GM23338 (cell line): ENCODE results near the gene ZMYND11. TPM values are rescaled to one million over a fixed set of nuclear protein-coding genes. Genes with fewer than 3 reads are reported as not detected.

Source experiments
- ATAC-seq: fragments of 200-7000 bp; cut with Tn5 transposase; 3 replicates; pipeline ENCODE4 v1.9.1; 2020
- DNase-seq: peaks from one replicate; pipeline ENCODE4 v3.0.0-alpha.2; 2015; ENCODE audit warnings: low spot score
- H2AFZ ChIP-seq: fragments of 200-600 bp; sonication (generic); 2 replicates; pipeline ENCODE4 v1.8.0; 2016; ENCODE audit warnings: antibody characterized with exemption, mild to moderate bottlenecking, moderate library complexity
- H3F3A ChIP-seq: fragments of 200-600 bp; sonication (generic); replicated peaks from 2 replicates; pipeline ENCODE4 v1.8.0; 2017; ENCODE audit warnings: antibody characterized with exemption, mixed run types, low read depth
- H3K27ac ChIP-seq: fragments of 200-600 bp; sonication (generic); 2 replicates; pipeline ENCODE4 v1.6.1; 2016; ENCODE audit warnings: low read depth
- H3K27me3 ChIP-seq: fragments of 200-600 bp; sonication (generic); 2 replicates; pipeline ENCODE4 v1.8.0; 2016; ENCODE audit warnings: mild to moderate bottlenecking, mixed run types, moderate library complexity; ENCODE audit not compliant: insufficient read depth
- H3K36me3 ChIP-seq: fragments of 200-600 bp; sonication (generic); 2 replicates; pipeline ENCODE4 v1.8.0; 2016; ENCODE audit warnings: mild to moderate bottlenecking; ENCODE audit not compliant: insufficient read depth
- H3K4me1 ChIP-seq: fragments of 200-600 bp; sonication (generic); 2 replicates; pipeline ENCODE4 v1.8.0; 2016; ENCODE audit warnings: mild to moderate bottlenecking, moderate library complexity; ENCODE audit not compliant: insufficient read depth
- H3K4me2 ChIP-seq: fragments of 200-600 bp; sonication (generic); 2 replicates; pipeline ENCODE4 v1.7.1; 2017; ENCODE audit warnings: mixed run types
- H3K4me3 ChIP-seq: fragments of 200-600 bp; sonication (generic); 2 replicates; pipeline ENCODE4 v1.6.1; 2016; ENCODE audit warnings: mixed run types
- H3K79me2 ChIP-seq: fragments of 200-600 bp; sonication (generic); replicated peaks from 2 replicates; pipeline ENCODE4 v1.8.0; 2017; ENCODE audit warnings: mild to moderate bottlenecking; ENCODE audit not compliant: insufficient read depth
- H3K9me2 ChIP-seq: fragments of 200-600 bp; sonication (generic); 2 replicates; pipeline ENCODE4 v1.8.0; 2017; ENCODE audit not compliant: insufficient read depth
- H4K20me1 ChIP-seq: fragments of 200-600 bp; sonication (generic); replicated peaks from 2 replicates; pipeline ENCODE4 v1.8.0; 2017; ENCODE audit warnings: mild to moderate bottlenecking; ENCODE audit not compliant: insufficient read depth
- H3K27ac Mint-ChIP-seq: 2 replicates; pipeline ENCODE4 v1.8.0; 2020; ENCODE audit warnings: inconsistent platforms, mild to moderate bottlenecking, moderate library complexity, mixed read lengths
- H3K27me3 Mint-ChIP-seq: 3 replicates; pipeline ENCODE4 v1.8.0; 2022; ENCODE audit warnings: low read depth, mild to moderate bottlenecking, moderate library complexity, mixed read lengths, inconsistent platforms; ENCODE audit not compliant: insufficient read depth, poor library complexity
- H3K36me3 Mint-ChIP-seq: 3 replicates; pipeline ENCODE4 v1.8.0; 2021; ENCODE audit warnings: low read depth, mild to moderate bottlenecking, inconsistent platforms, moderate library complexity, mixed read lengths
- H3K4me1 Mint-ChIP-seq: 3 replicates; pipeline ENCODE4 v1.8.0; 2020; ENCODE audit warnings: mild to moderate bottlenecking, inconsistent platforms, mixed read lengths
- H3K4me3 Mint-ChIP-seq: 3 replicates; pipeline ENCODE4 v1.8.0; 2021; ENCODE audit warnings: moderate library complexity, mild to moderate bottlenecking, inconsistent platforms, mixed read lengths
- H3K9me3 Mint-ChIP-seq: 3 replicates; pipeline ENCODE4 v1.8.0; 2020; ENCODE audit warnings: moderate library complexity, mild to moderate bottlenecking, inconsistent platforms, mixed read lengths
- CREB1 ChIP-seq: fragments of 250-450 bp; sonication (Bioruptor Pico); IDR thresholded peaks from 2 replicates; pipeline ENCODE4 v1.5.0; 2020; ENCODE audit warnings: low read depth, mild to moderate bottlenecking, moderate library complexity
- EZH2 ChIP-seq: fragments of 200-600 bp; sonication (generic); IDR thresholded peaks from one replicate; pipeline ENCODE4 v1.8.0; 2017; ENCODE audit warnings: antibody characterized with exemption, mild to moderate bottlenecking, low read depth; ENCODE audit not compliant: unreplicated experiment
- EZH2phosphoT487 ChIP-seq: fragments of 200-600 bp; sonication (generic); IDR thresholded peaks from one replicate; pipeline ENCODE4 v1.8.1; 2018; ENCODE audit warnings: antibody characterized with exemption; ENCODE audit not compliant: unreplicated experiment
- JUNB ChIP-seq: IDR thresholded peaks from one replicate; pipeline ENCODE4 v1.6.1; 2016; ENCODE audit warnings: antibody characterized with exemption; ENCODE audit not compliant: unreplicated experiment
- POLR2AphosphoS5 ChIP-seq: IDR thresholded peaks from 2 replicates; pipeline ENCODE4 v1.6.1; 2016; ENCODE audit warnings: antibody characterized with exemption, low read depth
- ZNF114 ChIP-seq: fragments of 250-450 bp; sonication (Bioruptor Pico); IDR thresholded peaks from 2 replicates; pipeline ENCODE4 v1.5.0; 2020; ENCODE audit warnings: mild to moderate bottlenecking, moderate library complexity
- ZNF331 ChIP-seq: fragments of 250-450 bp; sonication (Bioruptor Pico); IDR thresholded peaks from 2 replicates; pipeline ENCODE4 v1.5.0; 2020; ENCODE audit warnings: low read depth, mild to moderate bottlenecking, moderate library complexity
- polyA plus RNA-seq: library from polyadenylated mRNA; unstranded; fragments of >200 nt; fragmentation: Nextera tagmentation; extraction: Ambion mirVana; gene quantifications from 2 replicates; pipeline ENCODE4 v1.2.1, GENCODE V29; 2016
- total RNA-seq: library from RNA; depleted of rRNA; stranded (reverse); fragments of >200 nt; shearing (Covaris generic); gene quantifications from 2 replicates; pipeline ENCODE4 v1.2.3, GENCODE V29; 2014
- TF ChIP-seq, protein P1 (sequence below): IDR thresholded peaks from 2 replicates; pipeline ENCODE4 v1.6.1; 2016; ENCODE audit warnings: antibody characterized with exemption
- TF ChIP-seq, protein P2 (sequence below): fragments of 250-450 bp; sonication (Bioruptor Pico); IDR thresholded peaks from 2 replicates; pipeline ENCODE4 v1.5.0; 2020; ENCODE audit warnings: mild to moderate bottlenecking, moderate library complexity

Gene ZMYND11
- total and polyA plus RNA-seq, 2 experiments from 2014 or later, result 8.9 to 16.9 TPM

DNA sequence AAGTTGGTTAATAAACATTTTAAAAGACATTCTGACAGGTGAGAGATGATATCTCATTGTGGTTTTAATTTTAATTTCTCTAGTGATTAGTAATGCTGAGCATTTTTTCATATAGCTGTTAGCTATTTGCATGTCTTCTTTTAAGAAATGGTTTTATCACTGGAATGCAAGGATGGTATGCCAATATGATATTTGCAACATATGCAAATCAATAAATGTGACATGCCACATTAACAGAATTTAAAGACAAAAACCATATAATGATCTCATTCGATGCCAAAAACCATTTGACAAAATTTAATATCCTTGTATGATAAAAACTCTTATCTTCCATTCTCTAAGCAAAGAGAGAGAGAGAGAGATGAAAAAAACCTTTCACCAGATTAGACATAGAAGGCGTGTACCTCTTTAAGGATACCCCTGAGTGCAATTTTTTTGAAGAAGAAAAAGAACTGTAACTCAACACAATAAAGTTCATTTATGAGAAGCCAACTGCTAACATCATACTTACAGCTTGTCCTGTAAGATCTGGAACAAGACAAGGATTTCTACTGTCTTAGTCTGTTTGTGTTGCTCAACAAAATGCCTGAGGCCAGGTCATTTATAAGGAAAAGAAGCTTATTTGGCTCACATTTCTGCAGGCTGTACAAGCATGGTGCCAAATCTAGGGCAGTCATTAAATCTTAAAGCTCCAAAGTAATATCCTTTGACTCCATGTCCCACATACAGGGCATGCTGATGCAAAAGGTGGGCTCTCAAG is 39.7 kb upstream of the ZMYND11 start:
- Mint-ChIP-seq H3K27me3 (peaks cover 5% of the 10 kb centered on the region), H3K9me3 (peaks cover 79% of the 10 kb centered on the region), H3K36me3 (peaks cover 14% of the 10 kb centered on the region; the same call in 2 of the 3 replicates)

More for the DNA sequence above, 39.7 kb upstream of the ZMYND11 start:
- H3K4me3 Mint-ChIP-seq, result no peak overlapping the region
- Histone ChIP-seq H2AFZ (no peak overlapping the region), H3K9me2 (no peaks in the 10 kb centered on the region), H3K4me3 (no peak overlapping the region), H3K27me3 (no peaks in the 10 kb centered on the region), H3K79me2 (no peaks in the 10 kb centered on the region), H3K4me2 (no peak overlapping the region), H3K36me3 (no peaks in the 10 kb centered on the region), H4K20me1 (no peaks in the 10 kb centered on the region), H3K4me1 (no peaks in the 10 kb centered on the region), H3K27ac (no peak overlapping the region), H3F3A (no peaks in the 10 kb centered on the region)
- DNase-seq (no peak), ATAC-seq (no peak)
- H3K4me1 Mint-ChIP-seq, result peaks cover 2% of the 10 kb centered on the region; the same call in 1 of the 3 replicates
- TF ChIP-seq, protein P1, sequence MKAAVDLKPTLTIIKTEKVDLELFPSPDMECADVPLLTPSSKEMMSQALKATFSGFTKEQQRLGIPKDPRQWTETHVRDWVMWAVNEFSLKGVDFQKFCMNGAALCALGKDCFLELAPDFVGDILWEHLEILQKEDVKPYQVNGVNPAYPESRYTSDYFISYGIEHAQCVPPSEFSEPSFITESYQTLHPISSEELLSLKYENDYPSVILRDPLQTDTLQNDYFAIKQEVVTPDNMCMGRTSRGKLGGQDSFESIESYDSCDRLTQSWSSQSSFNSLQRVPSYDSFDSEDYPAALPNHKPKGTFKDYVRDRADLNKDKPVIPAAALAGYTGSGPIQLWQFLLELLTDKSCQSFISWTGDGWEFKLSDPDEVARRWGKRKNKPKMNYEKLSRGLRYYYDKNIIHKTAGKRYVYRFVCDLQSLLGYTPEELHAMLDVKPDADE, result no peak
- TF ChIP-seq EZH2phosphoT487 (no peak), ZNF114 (CRISPR knock-in tag) (no peak), ZNF331 (CRISPR knock-in tag) (no peak), POLR2AphosphoS5 (no peak), JUNB (no peak), CREB1 (no peak), EZH2 (no peak)
- TF ChIP-seq, protein P2, sequence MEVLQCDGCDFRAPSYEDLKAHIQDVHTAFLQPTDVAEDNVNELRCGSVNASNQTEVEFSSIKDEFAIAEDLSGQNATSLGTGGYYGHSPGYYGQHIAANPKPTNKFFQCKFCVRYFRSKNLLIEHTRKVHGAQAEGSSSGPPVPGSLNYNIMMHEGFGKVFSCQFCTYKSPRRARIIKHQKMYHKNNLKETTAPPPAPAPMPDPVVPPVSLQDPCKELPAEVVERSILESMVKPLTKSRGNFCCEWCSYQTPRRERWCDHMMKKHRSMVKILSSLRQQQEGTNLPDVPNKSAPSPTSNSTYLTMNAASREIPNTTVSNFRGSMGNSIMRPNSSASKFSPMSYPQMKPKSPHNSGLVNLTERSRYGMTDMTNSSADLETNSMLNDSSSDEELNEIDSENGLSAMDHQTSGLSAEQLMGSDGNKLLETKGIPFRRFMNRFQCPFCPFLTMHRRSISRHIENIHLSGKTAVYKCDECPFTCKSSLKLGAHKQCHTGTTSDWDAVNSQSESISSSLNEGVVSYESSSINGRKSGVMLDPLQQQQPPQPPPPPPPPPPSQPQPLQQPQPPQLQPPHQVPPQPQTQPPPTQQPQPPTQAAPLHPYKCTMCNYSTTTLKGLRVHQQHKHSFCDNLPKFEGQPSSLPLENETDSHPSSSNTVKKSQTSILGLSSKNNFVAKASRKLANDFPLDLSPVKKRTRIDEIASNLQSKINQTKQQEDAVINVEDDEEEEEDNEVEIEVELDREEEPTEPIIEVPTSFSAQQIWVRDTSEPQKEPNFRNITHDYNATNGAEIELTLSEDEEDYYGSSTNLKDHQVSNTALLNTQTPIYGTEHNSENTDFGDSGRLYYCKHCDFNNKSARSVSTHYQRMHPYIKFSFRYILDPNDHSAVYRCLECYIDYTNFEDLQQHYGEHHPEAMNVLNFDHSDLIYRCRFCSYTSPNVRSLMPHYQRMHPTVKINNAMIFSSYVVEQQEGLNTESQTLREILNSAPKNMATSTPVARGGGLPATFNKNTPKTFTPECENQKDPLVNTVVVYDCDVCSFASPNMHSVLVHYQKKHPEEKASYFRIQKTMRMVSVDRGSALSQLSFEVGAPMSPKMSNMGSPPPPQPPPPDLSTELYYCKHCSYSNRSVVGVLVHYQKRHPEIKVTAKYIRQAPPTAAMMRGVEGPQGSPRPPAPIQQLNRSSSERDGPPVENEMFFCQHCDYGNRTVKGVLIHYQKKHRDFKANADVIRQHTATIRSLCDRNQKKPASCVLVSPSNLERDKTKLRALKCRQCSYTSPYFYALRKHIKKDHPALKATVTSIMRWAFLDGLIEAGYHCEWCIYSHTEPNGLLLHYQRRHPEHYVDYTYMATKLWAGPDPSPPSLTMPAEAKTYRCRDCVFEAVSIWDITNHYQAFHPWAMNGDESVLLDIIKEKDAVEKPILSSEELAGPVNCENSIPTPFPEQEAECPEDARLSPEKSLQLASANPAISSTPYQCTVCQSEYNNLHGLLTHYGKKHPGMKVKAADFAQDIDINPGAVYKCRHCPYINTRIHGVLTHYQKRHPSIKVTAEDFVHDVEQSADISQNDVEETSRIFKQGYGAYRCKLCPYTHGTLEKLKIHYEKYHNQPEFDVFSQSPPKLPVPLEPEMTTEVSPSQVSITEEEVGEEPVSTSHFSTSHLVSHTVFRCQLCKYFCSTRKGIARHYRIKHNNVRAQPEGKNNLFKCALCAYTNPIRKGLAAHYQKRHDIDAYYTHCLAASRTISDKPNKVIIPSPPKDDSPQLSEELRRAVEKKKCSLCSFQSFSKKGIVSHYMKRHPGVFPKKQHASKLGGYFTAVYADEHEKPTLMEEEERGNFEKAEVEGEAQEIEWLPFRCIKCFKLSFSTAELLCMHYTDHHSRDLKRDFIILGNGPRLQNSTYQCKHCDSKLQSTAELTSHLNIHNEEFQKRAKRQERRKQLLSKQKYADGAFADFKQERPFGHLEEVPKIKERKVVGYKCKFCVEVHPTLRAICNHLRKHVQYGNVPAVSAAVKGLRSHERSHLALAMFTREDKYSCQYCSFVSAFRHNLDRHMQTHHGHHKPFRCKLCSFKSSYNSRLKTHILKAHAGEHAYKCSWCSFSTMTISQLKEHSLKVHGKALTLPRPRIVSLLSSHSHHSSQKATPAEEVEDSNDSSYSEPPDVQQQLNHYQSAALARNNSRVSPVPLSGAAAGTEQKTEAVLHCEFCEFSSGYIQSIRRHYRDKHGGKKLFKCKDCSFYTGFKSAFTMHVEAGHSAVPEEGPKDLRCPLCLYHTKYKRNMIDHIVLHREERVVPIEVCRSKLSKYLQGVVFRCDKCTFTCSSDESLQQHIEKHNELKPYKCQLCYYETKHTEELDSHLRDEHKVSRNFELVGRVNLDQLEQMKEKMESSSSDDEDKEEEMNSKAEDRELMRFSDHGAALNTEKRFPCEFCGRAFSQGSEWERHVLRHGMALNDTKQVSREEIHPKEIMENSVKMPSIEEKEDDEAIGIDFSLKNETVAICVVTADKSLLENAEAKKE (CRISPR knock-in tag), result no peak
- H3K27ac Mint-ChIP-seq, result no peak overlapping the region
